Neural cell (in vitro differentiated cells): ENCODE results near the gene KATNBL1. TPM values are rescaled to one million over a fixed set of nuclear protein-coding genes. Genes with fewer than 3 reads are reported as not detected.
A peak's percentile ranks its signal among the peaks of the same experiment; 100 is the strongest.

Source experiments
- H2AFZ ChIP-seq: fragments of 200-600, 300-800 bp; sonication (generic), shearing (Covaris generic); 2 replicates; pipeline ENCODE4 v1.6.0; 2014; ENCODE audit warnings: low read depth, mild to moderate bottlenecking, antibody characterized with exemption, low read length, moderate library complexity
- H3F3A ChIP-seq: fragments of 200-600 bp; shearing (Covaris generic); 2 replicates; pipeline ENCODE4 v1.6.1; 2016; ENCODE audit warnings: mild to moderate bottlenecking, moderate library complexity, mixed read lengths, antibody characterized with exemption, low read length; ENCODE audit not compliant: insufficient read depth, poor library complexity, severe bottlenecking
- H3K27ac ChIP-seq: fragments of 200-600, 300-800 bp; sonication (generic), shearing (Covaris generic); 2 replicates; pipeline ENCODE4 v1.5.1; 2014; ENCODE audit warnings: mild to moderate bottlenecking, low read length, moderate library complexity
- H3K27me3 ChIP-seq: fragments of 300-800, 200-600 bp; sonication (generic), shearing (Covaris generic); 2 replicates; pipeline ENCODE4 v1.6.0; 2014; ENCODE audit warnings: mild to moderate bottlenecking, low read depth, low read length, moderate library complexity; ENCODE audit not compliant: insufficient read depth
- H3K36me3 ChIP-seq: fragments of 300-800, 200-600 bp; sonication (generic), shearing (Covaris generic); 2 replicates; pipeline ENCODE4 v1.5.1; 2014; ENCODE audit warnings: mild to moderate bottlenecking, antibody characterized with exemption, low read length, moderate library complexity; ENCODE audit not compliant: insufficient read depth
- H3K4me2 ChIP-seq: fragments of 300-800, 200-600 bp; sonication (generic), shearing (Covaris generic); 2 replicates; pipeline ENCODE4 v1.6.0; 2014; ENCODE audit warnings: mild to moderate bottlenecking, low read length
- H3K4me3 ChIP-seq: fragments of 300-800, 200-600 bp; sonication (generic), shearing (Covaris generic); 2 replicates; pipeline ENCODE4 v1.5.1; 2014; ENCODE audit warnings: mild to moderate bottlenecking, low read length, moderate library complexity
- H3K79me2 ChIP-seq: fragments of 200-600 bp; shearing (Covaris generic); replicated peaks from 2 replicates; pipeline ENCODE4 v1.6.0; 2014; ENCODE audit warnings: mild to moderate bottlenecking, low read length, moderate library complexity; ENCODE audit not compliant: insufficient read depth
- H3K9ac ChIP-seq: fragments of 300-800, 200-600 bp; sonication (generic), shearing (Covaris generic); 2 replicates; pipeline ENCODE4 v1.6.1; 2016; ENCODE audit warnings: mild to moderate bottlenecking, low read length, mixed read lengths
- H3K9me2 ChIP-seq: fragments of 200-600 bp; shearing (Covaris generic); 2 replicates; pipeline ENCODE4 v1.6.1; 2016; ENCODE audit warnings: mild to moderate bottlenecking, low read length, mixed read lengths; ENCODE audit not compliant: insufficient read depth
- H3K9me3 ChIP-seq: fragments of 200-600, 300-800 bp; sonication (generic), shearing (Covaris generic); 2 replicates; pipeline ENCODE4 v1.6.1; 2016; ENCODE audit warnings: mild to moderate bottlenecking, mixed run types, low read length, moderate library complexity, mixed read lengths
- H4K20me1 ChIP-seq: fragments of 200-600 bp; shearing (Covaris generic); 2 replicates; pipeline ENCODE4 v1.6.1; 2016; ENCODE audit warnings: mild to moderate bottlenecking, mixed run types; ENCODE audit not compliant: insufficient read depth
- CTCF ChIP-seq: fragments of 450-650 bp; IDR thresholded peaks from 2 replicates; pipeline ENCODE4 v1.5.1; 2014; ENCODE audit warnings: antibody characterized with exemption, mild to moderate bottlenecking, moderate library complexity; ENCODE audit not compliant: poor library complexity, severe bottlenecking
- EP300 ChIP-seq: fragments of 450-650 bp; conservative IDR thresholded peaks from 2 replicates; pipeline ENCODE4 v1.6.1; 2014; ENCODE audit warnings: antibody characterized with exemption, mild to moderate bottlenecking, moderate library complexity; ENCODE audit not compliant: poor library complexity, severe bottlenecking
- EZH2 ChIP-seq: fragments of 200-600, 300-800 bp; shearing (Covaris generic), sonication (generic); IDR thresholded peaks from 2 replicates; pipeline ENCODE4 v1.6.1; 2014; ENCODE audit warnings: antibody characterized with exemption, low read length, borderline replicate concordance, mild to moderate bottlenecking; ENCODE audit not compliant: insufficient read depth, poor library complexity, severe bottlenecking
- MXI1 ChIP-seq: fragments of 450-650 bp; conservative IDR thresholded peaks from 2 replicates; pipeline ENCODE4 v1.6.1; 2014; ENCODE audit warnings: antibody characterized with exemption, mild to moderate bottlenecking; ENCODE audit not compliant: poor library complexity, severe bottlenecking
- POLR2AphosphoS5 ChIP-seq: IDR thresholded peaks from 2 replicates; pipeline ENCODE4 v1.6.1; 2012
- RAD21 ChIP-seq: fragments of 450-650 bp; conservative IDR thresholded peaks from 2 replicates; pipeline ENCODE4 v1.6.1; 2014; ENCODE audit warnings: antibody characterized with exemption, mild to moderate bottlenecking, moderate library complexity
- REST ChIP-seq: IDR thresholded peaks from 2 replicates; pipeline ENCODE4 v1.6.1; 2012; ENCODE audit warnings: borderline replicate concordance
- SMC3 ChIP-seq: fragments of 450-650 bp; conservative IDR thresholded peaks from 2 replicates; pipeline ENCODE4 v1.6.1; 2014; ENCODE audit warnings: antibody characterized with exemption, mild to moderate bottlenecking, moderate library complexity; ENCODE audit not compliant: poor library complexity
- TAF1 ChIP-seq: IDR thresholded peaks from 2 replicates; pipeline ENCODE4 v1.6.1; 2012; ENCODE audit warnings: low read depth
- polyA plus RNA-seq: library from polyadenylated mRNA; depleted of rRNA; stranded (reverse); fragments of >200 nt; gene quantifications from 2 replicates; pipeline ENCODE4 v1.2.3, GENCODE V29; 2014

Gene KATNBL1
- polyA plus RNA-seq, 1 donor from 2014 or later, result 158 TPM

GRCh38 chr15:34241376-34242330 is 31.8 kb upstream of the KATNBL1 start:
- Histone ChIP-seq H3K4me3 (no peak overlapping the region), H2AFZ (no peak overlapping the region), H3K9me3 (no peaks in the 10 kb centered on the region), H3K9ac (no peak overlapping the region), H3K79me2 (no peaks in the 10 kb centered on the region), H3K9me2 (no peaks in the 10 kb centered on the region), H3K36me3 (peaks cover 5% of the 10 kb centered on the region), H3K27ac (no peak overlapping the region), H3K27me3 (no peaks in the 10 kb centered on the region), H3K4me2 (no peak overlapping the region), H4K20me1 (no peaks in the 10 kb centered on the region), H3F3A (no peaks in the 10 kb centered on the region)
- no peak for TF ChIP-seq EZH2
- peak; percentile 71 for TF ChIP-seq SMC3
- no peak for TF ChIP-seq POLR2AphosphoS5
- TF ChIP-seq RAD21, result peak; percentile 60
- TF ChIP-seq TAF1, result no peak
- TF ChIP-seq REST, result no peak
- peak; percentile 66 for TF ChIP-seq CTCF

- Histone ChIP-seq H3K9me2 (no peaks in the 10 kb centered on the region), H3K4me2 (no peak overlapping the region), H4K20me1 (no peaks in the 10 kb centered on the region), H3K36me3 (peaks cover 5% of the 10 kb centered on the region), H3F3A (no peaks in the 10 kb centered on the region), H3K9me3 (no peaks in the 10 kb centered on the region), H3K27me3 (no peaks in the 10 kb centered on the region), H3K79me2 (no peaks in the 10 kb centered on the region), H2AFZ (no peak overlapping the region), H3K27ac (no peak overlapping the region), H3K9ac (no peak overlapping the region), H3K4me3 (no peak overlapping the region)
- TF ChIP-seq POLR2AphosphoS5 (no peak), MXI1 (no peak), EZH2 (no peak), SMC3 (no peak), EP300 (no peak), REST (no peak), CTCF (no peak), TAF1 (no peak), RAD21 (no peak)
These were observed 30.6 kb upstream of the KATNBL1 start for GRCh38 chr15:34240537-34240936.
